B cell (primary cell): ENCODE measurements around the gene SLC39A3. TPM values are rescaled to one million over a fixed set of nuclear protein-coding genes. Genes with fewer than 3 reads are reported as not detected.

Experiments
- ATAC-seq: fragments of 200-7000 bp; cut with Tn5 transposase; one replicate; pipeline ENCODE4 v1.10.0; 2021; ENCODE audit warnings: low read depth, mild to moderate bottlenecking, moderate number of reproducible peaks, moderate library complexity
- CTCF ChIA-PET: fragments of 350-600 bp; sonication (Branson Sonifier 250); formaldehyde crosslinking; loops from one replicate; lab custom pipeline; 2021; ENCODE audit warnings: antibody characterized with exemption, inconsistent platforms; lab: Charles Lee
- POLR2A ChIA-PET: fragments of 350-600 bp; sonication (Branson Sonifier 250); formaldehyde crosslinking; loops from one replicate; lab custom pipeline; 2021; ENCODE audit warnings: antibody characterized with exemption; lab: Charles Lee
- DNase-seq: peaks from one replicate; pipeline ENCODE4 v3.0.0; 2013
- H2AFZ ChIP-seq: 2 replicates; pipeline ENCODE4 v1.6.1; 2012; ENCODE audit warnings: mild to moderate bottlenecking, low read depth, low read length; ENCODE audit not compliant: insufficient read depth, poor library complexity, severe bottlenecking
- H3K27ac ChIP-seq, 2 donors: 1 replicate in 1 of 2; 2 replicates in 1 of 2; pipeline ENCODE4 v1.5.1; 2012 to 2013; ENCODE audit warnings: low read length in 2 of 2, mild to moderate bottlenecking in 2 of 2, moderate library complexity in 1 of 2
- H3K27me3 ChIP-seq, 4 experiments: fragments of 200-600 bp in 1 of 4; sonication (generic) in 1 of 4; replicated peaks in 1 of 4; 1 replicate in 2 of 4; 2 replicates in 2 of 4; pipeline versions ENCODE4 v1.6.1 to v1.7.0; 2013 to 2016; ENCODE audit warnings: low read length in 3 of 4, mild to moderate bottlenecking in 2 of 4, mixed read lengths in 1 of 4, moderate library complexity in 1 of 4; ENCODE audit not compliant: insufficient read depth in 4 of 4, control insufficient read depth in 3 of 4; ENCODE audit errors: control extremely low read depth in 1 of 4
- H3K36me3 ChIP-seq, 2 experiments: replicated peaks in 1 of 2; 1 replicate in 1 of 2; 2 replicates in 1 of 2; pipeline versions ENCODE4 v1.6.1 to v1.7.1; 2013; ENCODE audit warnings: low read length in 1 of 2; ENCODE audit not compliant: insufficient read depth in 2 of 2, control insufficient read depth in 1 of 2; ENCODE audit errors: control extremely low read depth in 1 of 2, extremely low read depth in 1 of 2
- H3K4me1 ChIP-seq, 2 donors: fragments of 200-600 bp in 1 of 2; sonication (generic) in 1 of 2; 1 replicate in 1 of 2; 2 replicates in 1 of 2; pipeline versions ENCODE4 v1.5.1 to v1.6.1; 2013 to 2017; ENCODE audit warnings: low read length in 2 of 2; ENCODE audit not compliant: control insufficient read depth in 2 of 2, insufficient read depth in 2 of 2
- H3K4me2 ChIP-seq: replicated peaks from 2 replicates; pipeline ENCODE3; 2012; ENCODE audit warnings: mild to moderate bottlenecking, low read depth, low read length; ENCODE audit not compliant: poor library complexity, severe bottlenecking
- H3K4me3 ChIP-seq, 5 experiments: fragments of 200-600 bp in 1 of 5; sonication (generic) in 1 of 5; 1 replicate in 3 of 5; 2 replicates in 2 of 5; pipeline versions ENCODE4 v1.5.1 to v1.7.0; 2011 to 2016; ENCODE audit warnings: low read length in 4 of 5, mild to moderate bottlenecking in 4 of 5, low read depth in 2 of 5, control low read depth in 1 of 5, moderate library complexity in 1 of 5; ENCODE audit not compliant: insufficient read depth in 1 of 5; ENCODE audit errors: control extremely low read depth in 1 of 5, extremely low read depth in 1 of 5
- H3K79me2 ChIP-seq: fragments of 200-600 bp; sonication (generic); one replicate; pipeline ENCODE4 v1.6.0; 2016; ENCODE audit warnings: low read length; ENCODE audit not compliant: control insufficient read depth, insufficient read depth
- H3K9ac ChIP-seq: fragments of 200-600 bp; sonication (generic); 2 replicates; pipeline ENCODE4 v1.6.1; 2017; ENCODE audit warnings: mild to moderate bottlenecking, low read length, moderate library complexity
- H3K9me3 ChIP-seq, 3 donors: one replicate each; pipeline versions ENCODE4 v1.6.1 to v1.7.1; 2013; ENCODE audit warnings: low read length in 2 of 3; ENCODE audit not compliant: control insufficient read depth in 2 of 3, insufficient read depth in 1 of 3; ENCODE audit errors: control extremely low read depth in 1 of 3
- H4K20me1 ChIP-seq: 2 replicates; pipeline ENCODE4 v1.6.0; 2012; ENCODE audit warnings: mild to moderate bottlenecking, low read length; ENCODE audit not compliant: insufficient read depth, control insufficient read depth, poor library complexity, severe bottlenecking
- H3K27ac Mint-ChIP-seq: one replicate; pipeline ENCODE4 v1.8.0; 2021; ENCODE audit warnings: mixed read lengths
- H3K27me3 Mint-ChIP-seq: one replicate; pipeline ENCODE4 v1.8.0; 2021; ENCODE audit warnings: mixed read lengths
- H3K4me1 Mint-ChIP-seq: one replicate; pipeline ENCODE4 v1.8.0; 2021; ENCODE audit warnings: mixed read lengths
- H3K4me3 Mint-ChIP-seq: one replicate; pipeline ENCODE4 v1.8.0; 2021; ENCODE audit warnings: mixed read lengths
- H3K9me3 Mint-ChIP-seq: one replicate; pipeline ENCODE4 v1.8.0; 2022; ENCODE audit warnings: mixed read lengths; ENCODE audit not compliant: insufficient read depth
- EZH2 ChIP-seq: IDR thresholded peaks from 2 replicates; pipeline ENCODE4 v1.6.1; 2012; ENCODE audit warnings: borderline replicate concordance, low read depth, mild to moderate bottlenecking, moderate library complexity, low read length; ENCODE audit not compliant: insufficient read depth, poor library complexity, severe bottlenecking
- WGBS: methylation state at CpG from one replicate; pipeline ENCODE4 v1.1.5; 2013; ENCODE audit warnings: missing lambda C conversion rate; ENCODE audit not compliant: insufficient coverage; 5-methylcytosine and 5-hydroxymethylcytosine counted together
- intact Hi-C: fragments of 100-400 bp; cut with micrococcal nuclease; formaldehyde crosslinking; loops from one replicate; pipeline ENCODE4 v1.10.0; 2022
- polyA plus RNA-seq: library from polyadenylated mRNA; depleted of rRNA; stranded (reverse); fragments of >200 nt; gene quantifications from 2 replicates; pipeline ENCODE4 v1.2.3, GENCODE V29; 2012
- total RNA-seq, 2 donors: library from RNA; stranded (reverse); fragments of 120-200 nt in 1 of 2; gene quantifications; 1 replicate in 1 of 2; 2 replicates in 1 of 2; pipeline versions ENCODE4 v1.2.3 to v1.2.4, GENCODE V29; 2013 to 2022
- TF ChIP-seq, protein P1 (sequence below): fragments of 200-600 bp; IDR thresholded peaks from one replicate; pipeline ENCODE4 v1.8.0; 2022; ENCODE audit warnings: antibody characterized with exemption, mild to moderate bottlenecking

SLC39A3 gene
- total and polyA plus RNA-seq, 2 donors (not counting 1 experiment from before 2014, with no cell fraction given) = 36.4 to 37.6 TPM

DNA sequence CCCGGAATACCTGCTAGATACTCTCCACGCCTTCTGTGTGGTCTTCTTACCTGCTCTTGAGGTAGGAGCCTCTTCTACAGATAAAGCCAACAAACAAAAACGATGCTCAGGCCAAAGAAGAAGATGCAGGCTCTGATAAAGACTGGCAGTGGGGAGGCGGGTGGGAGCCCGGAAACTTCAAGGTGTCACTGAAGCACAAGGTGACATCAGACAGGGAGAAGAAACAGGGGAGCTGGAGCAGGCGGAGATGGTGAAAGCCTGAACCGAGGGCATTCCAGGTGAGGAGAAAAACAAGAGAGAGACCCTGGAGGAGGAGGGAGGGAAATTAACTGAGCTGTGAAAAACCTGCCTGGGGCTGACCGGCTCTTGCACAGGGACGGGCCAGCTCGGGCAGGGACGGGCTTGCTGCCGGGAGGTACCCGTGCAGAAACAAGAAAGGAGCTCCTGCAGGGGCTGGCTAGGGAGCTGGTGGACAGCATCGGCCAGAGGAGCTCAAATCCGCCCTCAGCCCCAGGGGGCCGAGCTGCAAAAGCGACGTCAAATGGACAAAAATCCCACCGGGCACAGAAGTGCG lies 56.3 kb downstream of the SLC39A3 start:
- TF ChIP-seq, protein P1, sequence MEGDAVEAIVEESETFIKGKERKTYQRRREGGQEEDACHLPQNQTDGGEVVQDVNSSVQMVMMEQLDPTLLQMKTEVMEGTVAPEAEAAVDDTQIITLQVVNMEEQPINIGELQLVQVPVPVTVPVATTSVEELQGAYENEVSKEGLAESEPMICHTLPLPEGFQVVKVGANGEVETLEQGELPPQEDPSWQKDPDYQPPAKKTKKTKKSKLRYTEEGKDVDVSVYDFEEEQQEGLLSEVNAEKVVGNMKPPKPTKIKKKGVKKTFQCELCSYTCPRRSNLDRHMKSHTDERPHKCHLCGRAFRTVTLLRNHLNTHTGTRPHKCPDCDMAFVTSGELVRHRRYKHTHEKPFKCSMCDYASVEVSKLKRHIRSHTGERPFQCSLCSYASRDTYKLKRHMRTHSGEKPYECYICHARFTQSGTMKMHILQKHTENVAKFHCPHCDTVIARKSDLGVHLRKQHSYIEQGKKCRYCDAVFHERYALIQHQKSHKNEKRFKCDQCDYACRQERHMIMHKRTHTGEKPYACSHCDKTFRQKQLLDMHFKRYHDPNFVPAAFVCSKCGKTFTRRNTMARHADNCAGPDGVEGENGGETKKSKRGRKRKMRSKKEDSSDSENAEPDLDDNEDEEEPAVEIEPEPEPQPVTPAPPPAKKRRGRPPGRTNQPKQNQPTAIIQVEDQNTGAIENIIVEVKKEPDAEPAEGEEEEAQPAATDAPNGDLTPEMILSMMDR = no peak
- TF ChIP-seq EZH2 = no peak
- CTCF ChIA-PET = interaction anchor here (0.7 to 3.4 kb wide), 2 partner anchors 15 to 66 kb away, joined by 4 to 19 read pairs; no protein-coding TSS in a partner anchor
- H3K4me3 Mint-ChIP-seq = peak overlapping the region; percentile 56
- H3K36me3 ChIP-seq = peaks cover 1 to 31% of the 10 kb centered on the region in 2 experiments
- H3K4me2 ChIP-seq = no peak overlapping the region
- H3K4me1 Mint-ChIP-seq = peaks cover 54% of the 10 kb centered on the region
- H3K27me3 Mint-ChIP-seq = no peaks in the 10 kb centered on the region
- H3K4me3 ChIP-seq = no peak overlapping the region
- H3K9me3 ChIP-seq = peaks cover 0 to 32% (median 11%) of the 10 kb centered on the region in 3 donors
- peaks cover 6% of the 10 kb centered on the region for H3K9me3 Mint-ChIP-seq
- ATAC-seq (no peak), DNase-seq (peak; percentile 38)
- no peak overlapping the region for H2AFZ ChIP-seq
- H3K4me1 ChIP-seq = peaks cover 41 to 67% of the 10 kb centered on the region in 2 donors
- H3K27me3 ChIP-seq = no peaks in the 10 kb centered on the region
- POLR2A ChIA-PET = interaction anchor here (6.6 kb wide), 1 partner anchor 17 kb away, joined by 86 read pairs; the partner anchor contains the start of gene GNG7
- H3K9ac ChIP-seq = no peak overlapping the region
- H4K20me1 ChIP-seq = peaks cover 16% of the 10 kb centered on the region
- H3K79me2 ChIP-seq = peaks cover 89% of the 10 kb centered on the region
- WGBS = 94% methylated on average over 18 of the region's 20 CpGs
- intact Hi-C loops = no loop called here
- peak overlapping the region; percentile 99 for H3K27ac Mint-ChIP-seq
- peak overlapping the region; percentile 2 to 99 for H3K27ac ChIP-seq

Other genes with a start within 250 kb of the SLC39A3 start
- 153 and 160 TPM in 2 replicates for gene GNG7, start 37.3 kb downstream of the SLC39A3 start, total RNA-seq
- gene GNG7, start 37.3 kb downstream of the SLC39A3 start, polyA plus RNA-seq = 59.4 and 76.3 TPM in 2 replicates
- gene DIRAS1, start 18.6 kb downstream of the SLC39A3 start, total RNA-seq = 22.0 and 23.7 TPM in 2 replicates
- 5.2 and 9.5 TPM in 2 replicates for gene DIRAS1, start 18.6 kb downstream of the SLC39A3 start, polyA plus RNA-seq
- gene SGTA, start 43.3 kb upstream of the SLC39A3 start, total RNA-seq = 36.6 and 39.8 TPM in 2 replicates
- gene SGTA, start 43.3 kb upstream of the SLC39A3 start, polyA plus RNA-seq = 36.8 and 42.0 TPM in 2 replicates
- 56.4 and 59.0 TPM in 2 replicates for gene THOP1, start 45.5 kb upstream of the SLC39A3 start, total RNA-seq
- 54.3 and 80.3 TPM in 2 replicates for gene THOP1, start 45.5 kb upstream of the SLC39A3 start, polyA plus RNA-seq
- gene ZNF554, start 79.9 kb upstream of the SLC39A3 start, total RNA-seq = 5.9 TPM in 2 replicates
- 2.8 and 2.9 TPM in 2 replicates for gene ZNF554, start 79.9 kb upstream of the SLC39A3 start, polyA plus RNA-seq
- gene ZNF555, start 101.5 kb upstream of the SLC39A3 start, total RNA-seq = 7.4 and 9.7 TPM in 2 replicates
- 0.75 and 1.8 TPM in 2 replicates for gene ZNF555, start 101.5 kb upstream of the SLC39A3 start, polyA plus RNA-seq
- gene ZNF556, start 127.3 kb upstream of the SLC39A3 start, total RNA-seq = not detected in 2 replicates
- 0.13 and 0.17 TPM in 2 replicates for gene ZNF556, start 127.3 kb upstream of the SLC39A3 start, polyA plus RNA-seq
- gene ZNF57, start 160.9 kb upstream of the SLC39A3 start, total RNA-seq = 3.4 and 3.8 TPM in 2 replicates
- 0.69 and 1.4 TPM in 2 replicates for gene ZNF57, start 160.9 kb upstream of the SLC39A3 start, polyA plus RNA-seq
- 6.4 and 8.5 TPM in 2 replicates for gene ZNF77, start 205.0 kb upstream of the SLC39A3 start, total RNA-seq
- 3.1 and 4.0 TPM in 2 replicates for gene ZNF77, start 205.0 kb upstream of the SLC39A3 start, polyA plus RNA-seq
- gene TLE6, start 237.5 kb upstream of the SLC39A3 start, total RNA-seq = 0.61 and 1.5 TPM in 2 replicates
- 3.0 and 6.4 TPM in 2 replicates for gene TLE6, start 237.5 kb upstream of the SLC39A3 start, polyA plus RNA-seq